ENCODE measurements around the gene RABGGTB.
"Not testable (repeated sequence)": the region's sequence is repeated elsewhere in the genome, so short reads cannot be mapped to it uniquely, and the experiment has no call there.

DNA sequence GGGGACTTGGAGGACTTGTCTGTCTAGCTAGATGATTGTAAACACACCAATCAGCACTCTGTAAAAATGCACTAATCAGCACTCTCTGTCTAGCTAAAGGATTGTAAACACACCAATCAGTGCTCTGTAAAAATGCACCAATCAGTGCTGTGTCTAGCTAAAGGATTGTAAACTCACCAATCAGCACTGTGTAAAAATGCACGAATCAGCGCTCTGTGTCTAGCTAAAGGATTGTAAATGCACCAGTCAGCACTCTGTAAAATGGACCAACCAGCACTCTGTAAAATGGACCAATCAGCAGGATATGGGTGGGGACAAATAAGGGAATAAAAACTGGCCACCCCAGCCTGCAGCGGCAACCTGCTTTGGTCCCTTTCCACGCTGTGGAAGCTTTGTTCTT is 27.5 kb upstream of the RABGGTB start:
- TF ChIP-seq, protein P1, sequence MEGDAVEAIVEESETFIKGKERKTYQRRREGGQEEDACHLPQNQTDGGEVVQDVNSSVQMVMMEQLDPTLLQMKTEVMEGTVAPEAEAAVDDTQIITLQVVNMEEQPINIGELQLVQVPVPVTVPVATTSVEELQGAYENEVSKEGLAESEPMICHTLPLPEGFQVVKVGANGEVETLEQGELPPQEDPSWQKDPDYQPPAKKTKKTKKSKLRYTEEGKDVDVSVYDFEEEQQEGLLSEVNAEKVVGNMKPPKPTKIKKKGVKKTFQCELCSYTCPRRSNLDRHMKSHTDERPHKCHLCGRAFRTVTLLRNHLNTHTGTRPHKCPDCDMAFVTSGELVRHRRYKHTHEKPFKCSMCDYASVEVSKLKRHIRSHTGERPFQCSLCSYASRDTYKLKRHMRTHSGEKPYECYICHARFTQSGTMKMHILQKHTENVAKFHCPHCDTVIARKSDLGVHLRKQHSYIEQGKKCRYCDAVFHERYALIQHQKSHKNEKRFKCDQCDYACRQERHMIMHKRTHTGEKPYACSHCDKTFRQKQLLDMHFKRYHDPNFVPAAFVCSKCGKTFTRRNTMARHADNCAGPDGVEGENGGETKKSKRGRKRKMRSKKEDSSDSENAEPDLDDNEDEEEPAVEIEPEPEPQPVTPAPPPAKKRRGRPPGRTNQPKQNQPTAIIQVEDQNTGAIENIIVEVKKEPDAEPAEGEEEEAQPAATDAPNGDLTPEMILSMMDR (IDR thresholded peaks at IDR 0.05; ENCODE audit: insufficient read depth, low read length) = not testable (repeated sequence)
- TF ChIP-seq POLR2AphosphoS5 (IDR thresholded peaks at IDR 0.05; ENCODE audit: low read depth) = not testable (repeated sequence)
- TF ChIP-seq, protein P2, sequence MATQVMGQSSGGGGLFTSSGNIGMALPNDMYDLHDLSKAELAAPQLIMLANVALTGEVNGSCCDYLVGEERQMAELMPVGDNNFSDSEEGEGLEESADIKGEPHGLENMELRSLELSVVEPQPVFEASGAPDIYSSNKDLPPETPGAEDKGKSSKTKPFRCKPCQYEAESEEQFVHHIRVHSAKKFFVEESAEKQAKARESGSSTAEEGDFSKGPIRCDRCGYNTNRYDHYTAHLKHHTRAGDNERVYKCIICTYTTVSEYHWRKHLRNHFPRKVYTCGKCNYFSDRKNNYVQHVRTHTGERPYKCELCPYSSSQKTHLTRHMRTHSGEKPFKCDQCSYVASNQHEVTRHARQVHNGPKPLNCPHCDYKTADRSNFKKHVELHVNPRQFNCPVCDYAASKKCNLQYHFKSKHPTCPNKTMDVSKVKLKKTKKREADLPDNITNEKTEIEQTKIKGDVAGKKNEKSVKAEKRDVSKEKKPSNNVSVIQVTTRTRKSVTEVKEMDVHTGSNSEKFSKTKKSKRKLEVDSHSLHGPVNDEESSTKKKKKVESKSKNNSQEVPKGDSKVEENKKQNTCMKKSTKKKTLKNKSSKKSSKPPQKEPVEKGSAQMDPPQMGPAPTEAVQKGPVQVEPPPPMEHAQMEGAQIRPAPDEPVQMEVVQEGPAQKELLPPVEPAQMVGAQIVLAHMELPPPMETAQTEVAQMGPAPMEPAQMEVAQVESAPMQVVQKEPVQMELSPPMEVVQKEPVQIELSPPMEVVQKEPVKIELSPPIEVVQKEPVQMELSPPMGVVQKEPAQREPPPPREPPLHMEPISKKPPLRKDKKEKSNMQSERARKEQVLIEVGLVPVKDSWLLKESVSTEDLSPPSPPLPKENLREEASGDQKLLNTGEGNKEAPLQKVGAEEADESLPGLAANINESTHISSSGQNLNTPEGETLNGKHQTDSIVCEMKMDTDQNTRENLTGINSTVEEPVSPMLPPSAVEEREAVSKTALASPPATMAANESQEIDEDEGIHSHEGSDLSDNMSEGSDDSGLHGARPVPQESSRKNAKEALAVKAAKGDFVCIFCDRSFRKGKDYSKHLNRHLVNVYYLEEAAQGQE (IDR thresholded peaks at IDR 0.05; ENCODE audit: insufficient replicate concordance, low read depth) = not testable (repeated sequence)
